Breast epithelium (tissue), 4 donors: ENCODE data around the gene GRIP2. TPM values are rescaled to one million over a fixed set of nuclear protein-coding genes. Genes with fewer than 3 reads are reported as not detected.

Source experiments
- DNase-seq, 2 donors: peaks; one replicate each; pipeline ENCODE4 v3.0.0-alpha.2; 2019; ENCODE audit warnings: low spot score in 2 of 2
- H3K27ac ChIP-seq, 2 donors: fragments of 200-600 bp; sonication (generic) in 1 of 2; one replicate each; pipeline ENCODE4 v1.5.1; 2016 to 2019; ENCODE audit warnings: mild to moderate bottlenecking in 1 of 2
- H3K27me3 ChIP-seq, 2 donors: fragments of 200-600 bp; sonication (generic) in 1 of 2; one replicate each; pipeline versions ENCODE4 v1.5.1 to v1.6.0; 2017 to 2019; ENCODE audit warnings: control low read depth in 1 of 2, mild to moderate bottlenecking in 1 of 2
- H3K36me3 ChIP-seq: fragments of 200-600 bp; one replicate; pipeline ENCODE4 v1.5.1; 2019
- H3K4me1 ChIP-seq, 2 donors: fragments of 200-600 bp; sonication (generic); one replicate each; pipeline ENCODE4 v1.5.1; 2016 to 2019; ENCODE audit warnings: control low read depth in 1 of 2
- H3K4me3 ChIP-seq, 3 donors: fragments of 200-600 bp; sonication (generic); 1 replicate in 2 of 3; 2 replicates in 1 of 3; pipeline ENCODE4 v1.5.1; 2016 to 2019; ENCODE audit warnings: mild to moderate bottlenecking in 3 of 3, moderate library complexity in 2 of 3
- H3K9me3 ChIP-seq, 2 donors: fragments of 200-600 bp; sonication (generic) in 1 of 2; one replicate each; pipeline ENCODE4 v1.5.1; 2016 to 2019; ENCODE audit warnings: control low read depth in 1 of 2
- POLR2A ChIP-seq: fragments of 450-650 bp; IDR thresholded peaks from one replicate; pipeline ENCODE4 v1.6.1; 2016; ENCODE audit warnings: antibody characterized with exemption, mild to moderate bottlenecking, moderate library complexity
- POLR2AphosphoS5 ChIP-seq, 3 donors: sonication (generic); formaldehyde crosslinking; IDR thresholded peaks; one replicate each; pipeline ENCODE4 v1.6.1; 2017; ENCODE audit warnings: antibody characterized with exemption in 3 of 3
- intact Hi-C: fragments of 100-400 bp; cut with DNase I; formaldehyde crosslinking; loops from one replicate; pipeline ENCODE4 v1.15.1; 2023; ENCODE audit warnings: low total_unique reads
- total RNA-seq, 3 donors: library from RNA; depleted of rRNA; stranded (reverse); fragments of >200 nt; gene quantifications; one replicate each; pipeline ENCODE4 v1.1.0, GENCODE V29; 2016
- TF ChIP-seq, protein P1 (sequence below), 3 donors: fragments of 450-650 bp; IDR thresholded peaks; one replicate each; pipeline ENCODE4 v1.5.1; 2016 to 2017; ENCODE audit warnings: antibody characterized with exemption in 3 of 3, mild to moderate bottlenecking in 3 of 3, moderate library complexity in 3 of 3

GRIP2 gene
- total RNA-seq, 3 donors from 2014 or later: 0.16 to 0.88 (median 0.33) TPM

DNA sequence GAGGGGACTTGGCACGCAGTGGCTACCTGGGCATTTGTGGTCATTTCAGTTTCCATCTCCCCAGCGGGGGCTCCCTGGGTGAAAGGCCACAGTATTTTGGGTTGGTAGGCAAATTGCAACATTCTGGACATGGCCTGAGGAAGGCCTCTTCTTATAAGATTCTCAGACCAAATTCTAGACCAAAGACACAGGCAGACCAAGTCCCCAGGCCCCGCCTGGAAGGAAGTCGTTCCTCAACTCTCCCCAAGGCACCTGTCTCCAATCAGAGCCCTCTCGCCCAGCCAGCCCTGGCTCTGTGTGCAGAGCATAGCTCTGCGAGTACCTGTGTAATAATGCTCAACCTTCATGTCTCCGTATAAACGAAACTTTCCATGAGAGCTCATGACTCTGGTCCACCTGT lies 53.1 kb downstream of the GRIP2 start:
- no peak for DNase-seq
- H3K9me3 ChIP-seq: no peaks in the 10 kb centered on the region
- peaks cover 0 to 4% of the 10 kb centered on the region in 2 donors for H3K4me1 ChIP-seq
- no peak overlapping the region for H3K27ac ChIP-seq
- intact Hi-C loops: loop anchor here (10.0 kb wide), 1 partner anchor 318 kb away; no protein-coding TSS in a partner anchor
- H3K27me3 ChIP-seq: no peaks in the 10 kb centered on the region
- H3K4me3 ChIP-seq: no peak overlapping the region
- H3K36me3 ChIP-seq: no peaks in the 10 kb centered on the region
- no peak for TF ChIP-seq POLR2AphosphoS5 (IDR thresholded peaks at IDR 0.05)
- TF ChIP-seq, protein P1, sequence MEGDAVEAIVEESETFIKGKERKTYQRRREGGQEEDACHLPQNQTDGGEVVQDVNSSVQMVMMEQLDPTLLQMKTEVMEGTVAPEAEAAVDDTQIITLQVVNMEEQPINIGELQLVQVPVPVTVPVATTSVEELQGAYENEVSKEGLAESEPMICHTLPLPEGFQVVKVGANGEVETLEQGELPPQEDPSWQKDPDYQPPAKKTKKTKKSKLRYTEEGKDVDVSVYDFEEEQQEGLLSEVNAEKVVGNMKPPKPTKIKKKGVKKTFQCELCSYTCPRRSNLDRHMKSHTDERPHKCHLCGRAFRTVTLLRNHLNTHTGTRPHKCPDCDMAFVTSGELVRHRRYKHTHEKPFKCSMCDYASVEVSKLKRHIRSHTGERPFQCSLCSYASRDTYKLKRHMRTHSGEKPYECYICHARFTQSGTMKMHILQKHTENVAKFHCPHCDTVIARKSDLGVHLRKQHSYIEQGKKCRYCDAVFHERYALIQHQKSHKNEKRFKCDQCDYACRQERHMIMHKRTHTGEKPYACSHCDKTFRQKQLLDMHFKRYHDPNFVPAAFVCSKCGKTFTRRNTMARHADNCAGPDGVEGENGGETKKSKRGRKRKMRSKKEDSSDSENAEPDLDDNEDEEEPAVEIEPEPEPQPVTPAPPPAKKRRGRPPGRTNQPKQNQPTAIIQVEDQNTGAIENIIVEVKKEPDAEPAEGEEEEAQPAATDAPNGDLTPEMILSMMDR (IDR thresholded peaks at IDR 0.05): no peak
- TF ChIP-seq POLR2A: no peak

DNA sequence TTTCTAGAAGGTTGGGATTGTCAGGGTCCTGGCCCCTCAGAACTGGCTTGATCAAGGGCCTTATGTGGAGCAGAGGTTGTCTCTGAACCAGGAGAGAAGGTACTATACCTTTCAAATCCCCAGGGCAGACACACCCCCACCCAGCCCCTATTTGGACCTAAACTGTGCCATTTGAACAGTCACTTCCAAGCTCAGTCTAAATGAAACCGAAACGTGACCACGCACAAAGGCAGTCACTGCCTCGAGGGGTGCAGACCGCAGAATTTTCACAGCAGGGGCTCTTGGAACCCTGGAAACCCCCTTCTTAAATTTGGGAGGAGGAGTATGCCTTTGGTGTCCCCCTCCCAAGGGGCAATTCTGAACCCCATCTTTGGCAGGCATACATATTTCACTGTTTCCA lies 53.7 kb downstream of the GRIP2 start:
- peaks cover 0 to 8% of the 10 kb centered on the region in 2 donors for H3K4me1 ChIP-seq
- DNase-seq: no peak
- H3K9me3 ChIP-seq: no peaks in the 10 kb centered on the region
- no peak overlapping the region for H3K4me3 ChIP-seq
- intact Hi-C loops: loop anchor here (10.0 kb wide), 1 partner anchor 318 kb away; no protein-coding TSS in a partner anchor
- H3K36me3 ChIP-seq: no peaks in the 10 kb centered on the region
- no peak overlapping the region for H3K27ac ChIP-seq
- H3K27me3 ChIP-seq: no peaks in the 10 kb centered on the region
- TF ChIP-seq POLR2A (no peak), POLR2AphosphoS5 (IDR thresholded peaks at IDR 0.05) (no peak)
- TF ChIP-seq, protein P1 (IDR thresholded peaks at IDR 0.05): no peak

DNA sequence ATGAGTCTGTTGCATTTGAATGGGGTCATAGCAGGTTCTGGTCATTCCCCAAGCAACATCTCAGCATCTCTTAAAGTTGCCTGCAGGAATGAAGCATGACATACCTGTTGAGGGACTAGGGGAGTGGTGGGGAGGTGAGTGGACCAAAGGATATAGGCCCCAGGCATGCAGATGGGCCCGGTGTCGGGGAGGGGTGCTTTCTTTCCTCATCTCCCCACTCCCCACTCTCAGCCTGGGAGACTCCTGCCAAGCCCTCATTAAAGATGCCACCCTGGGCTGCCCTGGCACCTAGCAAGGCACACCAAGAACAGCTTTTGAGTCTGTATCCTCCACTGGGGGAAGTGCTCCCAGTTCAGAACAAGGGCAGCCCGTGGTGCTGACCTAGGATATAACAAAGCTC lies 54.2 kb downstream of the GRIP2 start:
- Histone ChIP-seq H3K27me3 (no peaks in the 10 kb centered on the region), H3K27ac (no peak overlapping the region), H3K4me1 (peaks cover 0 to 8% of the 10 kb centered on the region in 2 donors), H3K9me3 (no peaks in the 10 kb centered on the region), H3K4me3 (no peak overlapping the region), H3K36me3 (no peaks in the 10 kb centered on the region)
- TF ChIP-seq POLR2A (no peak), POLR2AphosphoS5 (IDR thresholded peaks at IDR 0.05) (no peak)
- TF ChIP-seq, protein P1 (IDR thresholded peaks at IDR 0.05): no peak
- DNase-seq: no peak
- intact Hi-C loops: loop anchor here (10.0 kb wide), 1 partner anchor 319 kb away; no protein-coding TSS in a partner anchor

DNA sequence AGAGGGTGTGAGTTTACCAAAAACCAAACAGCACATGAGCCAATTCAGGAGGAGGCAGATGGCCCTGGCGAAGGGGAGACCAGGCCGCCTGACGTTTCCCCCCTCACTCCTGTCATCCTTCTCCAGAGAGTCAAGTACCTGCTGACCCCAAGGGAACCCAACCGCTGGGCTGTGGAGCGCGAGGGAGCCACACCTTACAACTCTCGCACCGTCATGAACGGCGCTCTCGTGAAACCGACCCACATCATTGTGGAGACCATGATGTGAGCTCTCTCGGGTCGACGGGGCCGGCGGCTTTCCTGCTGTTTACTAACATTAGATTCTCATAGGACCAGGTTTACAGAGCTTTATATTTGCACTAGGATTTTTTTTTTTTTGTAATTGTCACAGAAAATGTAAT lies 55.4 kb downstream of the GRIP2 start:
- peaks cover 0 to 8% of the 10 kb centered on the region in 2 donors for H3K4me1 ChIP-seq
- intact Hi-C loops: loop anchor here (10.0 kb wide), 1 partner anchor 320 kb away; no protein-coding TSS in a partner anchor
- no peak overlapping the region for H3K27ac ChIP-seq
- H3K36me3 ChIP-seq: no peaks in the 10 kb centered on the region
- DNase-seq: no peak
- H3K4me3 ChIP-seq: no peak overlapping the region
- no peaks in the 10 kb centered on the region for H3K27me3 ChIP-seq
- H3K9me3 ChIP-seq: no peaks in the 10 kb centered on the region
- TF ChIP-seq POLR2AphosphoS5 (IDR thresholded peaks at IDR 0.05): no peak
- TF ChIP-seq, protein P1 (IDR thresholded peaks at IDR 0.05): no peak
- no peak for TF ChIP-seq POLR2A

DNA sequence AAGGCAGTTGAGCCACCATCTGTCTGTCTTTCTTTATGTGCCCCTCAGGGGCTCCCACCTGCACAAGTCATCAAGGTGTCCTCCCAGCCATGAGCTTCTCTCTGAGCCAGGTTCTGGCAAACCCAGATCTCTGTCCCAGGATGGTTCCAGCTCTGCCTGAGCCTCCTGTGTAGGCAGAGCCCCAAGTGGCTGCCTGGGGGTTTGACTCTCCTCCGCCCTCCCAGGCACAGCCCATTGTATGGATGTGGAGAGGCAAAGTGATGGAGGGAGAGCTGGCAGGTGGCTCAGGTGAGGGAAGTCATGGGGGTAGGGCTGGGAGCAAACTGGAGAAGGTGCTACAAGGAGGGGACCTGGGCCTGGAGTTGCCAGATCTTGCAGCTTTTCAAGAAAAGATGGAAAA lies 56.9 kb downstream of the GRIP2 start:
- intact Hi-C loops: loop anchor here (10.0 kb wide), 1 partner anchor 322 kb away; no protein-coding TSS in a partner anchor
- no peak overlapping the region for H3K27ac ChIP-seq

More for the DNA sequence above, 56.9 kb downstream of the GRIP2 start:
- no peak for DNase-seq
- Histone ChIP-seq H3K9me3 (no peaks in the 10 kb centered on the region), H3K27me3 (no peaks in the 10 kb centered on the region), H3K4me3 (no peak overlapping the region), H3K4me1 (peaks cover 0 to 8% of the 10 kb centered on the region in 2 donors), H3K36me3 (no peaks in the 10 kb centered on the region)
- TF ChIP-seq POLR2A: no peak
- TF ChIP-seq POLR2AphosphoS5 (IDR thresholded peaks at IDR 0.05): no peak
- TF ChIP-seq, protein P1 (IDR thresholded peaks at IDR 0.05): no peak
